ENCODE results near the gene MED16.

The MED16 gene

DNA sequence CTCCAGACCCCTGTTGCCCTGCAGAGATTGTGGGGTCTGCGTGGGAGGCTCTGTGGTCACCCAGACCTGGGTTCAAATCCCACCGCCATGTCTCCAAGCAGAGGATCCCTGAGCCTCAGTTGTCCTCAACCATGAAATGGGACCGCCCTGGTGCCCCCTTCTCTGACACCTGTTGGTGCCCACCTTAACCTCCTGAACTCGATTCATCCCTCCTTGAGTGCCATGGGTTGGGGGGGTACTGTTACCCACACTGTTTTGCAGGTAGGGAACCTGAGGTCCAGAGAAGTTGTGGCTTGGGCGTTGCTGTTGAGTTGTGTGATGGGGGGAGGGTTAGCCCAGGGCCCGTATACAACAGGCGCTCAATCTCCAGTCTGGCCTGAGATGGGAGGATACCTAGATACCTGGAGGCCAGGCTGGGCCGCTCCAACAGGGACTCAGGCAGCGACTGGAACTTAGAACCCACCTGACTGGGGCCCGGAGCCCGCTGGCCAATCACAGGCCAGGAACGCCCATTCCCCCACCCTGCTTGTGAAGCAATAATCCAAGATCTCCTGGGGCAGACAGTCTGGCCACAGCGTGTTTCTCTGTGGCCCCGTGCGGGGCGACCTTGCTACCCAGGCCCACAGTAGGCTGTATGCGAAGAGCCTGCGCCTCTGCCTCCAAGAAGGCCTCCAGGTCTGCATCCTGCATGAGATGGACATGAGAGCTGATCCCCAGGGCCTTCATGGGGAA is 35.6 kb upstream of the MED16 start:
- no peak for DNase-seq (ENCODE audit: low read depth in 2 of 2)

- DNase-seq (ENCODE audit: low read depth in 2 of 2), result no peak
These were observed 34.9 kb upstream of the MED16 start for GRCh38 chr19:927780-928401.

DNA sequence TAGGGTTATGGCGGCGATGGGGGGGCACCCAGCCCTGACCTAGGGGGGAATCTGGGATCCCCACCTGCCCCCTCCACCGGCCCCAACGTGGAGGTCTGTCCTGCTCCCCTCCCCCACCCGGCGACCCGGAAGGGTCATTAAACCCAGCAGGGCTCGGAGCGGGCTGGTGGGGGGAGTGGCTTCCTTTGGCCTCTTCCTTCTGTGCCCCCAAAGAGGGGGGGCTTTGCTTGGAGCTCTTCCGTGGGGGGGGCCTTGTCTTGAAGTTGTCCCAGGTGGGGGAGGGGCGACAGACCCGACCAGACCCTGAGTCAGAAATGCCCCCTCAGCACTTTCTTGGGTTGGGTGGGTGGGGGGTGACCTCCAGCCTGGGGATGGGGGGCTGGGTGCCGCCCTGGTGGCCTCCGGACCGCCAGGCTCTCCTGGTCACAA is 34.4 kb upstream of the MED16 start:
- DNase-seq (ENCODE audit: low read depth in 2 of 2), result no peak

DNA sequence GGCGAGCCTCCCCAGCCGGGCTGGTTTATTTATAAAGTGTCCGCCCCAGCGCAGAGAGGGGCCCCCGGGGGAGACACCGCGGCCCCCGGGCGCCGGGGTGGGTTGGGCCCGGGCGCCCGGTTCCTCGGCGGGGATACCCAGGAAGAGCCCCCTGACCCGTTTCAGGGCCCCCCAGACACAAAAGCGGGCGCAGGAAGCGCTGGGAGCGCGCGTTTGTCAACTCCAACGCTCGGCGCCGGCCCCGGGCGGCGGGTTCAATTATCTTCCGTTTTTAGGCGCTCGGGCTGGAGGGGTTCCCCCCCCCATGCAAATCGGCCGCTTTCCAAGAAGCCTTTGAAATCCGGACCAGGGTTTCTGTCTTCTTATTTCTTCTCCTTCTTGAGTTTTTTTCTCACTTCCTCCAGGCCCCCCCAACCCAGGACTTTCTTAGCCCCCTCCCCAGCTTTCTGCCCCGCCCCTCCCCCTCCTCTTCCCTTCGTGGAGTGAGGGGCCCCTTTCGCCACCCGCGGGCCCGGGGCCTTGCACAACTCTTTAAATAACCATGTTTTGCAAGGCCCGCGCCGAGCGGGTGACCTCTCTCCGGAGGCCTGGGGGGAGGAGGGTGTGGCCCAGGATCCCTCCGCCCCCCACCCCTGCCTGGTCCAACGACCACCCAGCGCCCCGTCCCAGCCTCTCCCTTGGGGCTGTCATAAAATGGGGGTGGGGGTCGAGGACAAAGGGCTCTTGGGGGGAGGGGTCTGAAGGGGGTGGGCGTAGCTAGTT is 33.8 kb upstream of the MED16 start:
- DNase-seq (ENCODE audit: low read depth in 2 of 2), result no peak

DNA sequence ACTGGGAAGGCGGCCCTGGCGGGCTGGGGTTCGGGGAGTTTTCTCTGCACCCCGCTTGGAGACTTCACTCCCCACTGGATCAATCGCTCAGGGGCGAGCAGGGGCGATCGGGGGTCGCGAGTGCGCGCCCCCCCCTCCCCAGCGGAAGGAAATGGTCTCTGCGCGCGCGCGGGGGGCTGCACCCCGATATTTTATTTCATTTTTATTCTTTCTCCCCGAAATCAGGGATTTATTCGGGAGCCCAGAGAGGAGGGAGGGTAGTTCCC is 33.3 kb upstream of the MED16 start:
- DNase-seq (ENCODE audit: low read depth in 2 of 2), result no peak

- DNase-seq (ENCODE audit: low read depth in 2 of 2), result peak in 1 of 2 donors; percentile 66
These were observed 32.7 kb upstream of the MED16 start, which contains the start of gene ARID3A for GRCh38 chr19:925526-926322. ARID3A (plus strand) TSS chr19:926035; CDS start chr19:929529, 3,494 bp downstream.

DNA sequence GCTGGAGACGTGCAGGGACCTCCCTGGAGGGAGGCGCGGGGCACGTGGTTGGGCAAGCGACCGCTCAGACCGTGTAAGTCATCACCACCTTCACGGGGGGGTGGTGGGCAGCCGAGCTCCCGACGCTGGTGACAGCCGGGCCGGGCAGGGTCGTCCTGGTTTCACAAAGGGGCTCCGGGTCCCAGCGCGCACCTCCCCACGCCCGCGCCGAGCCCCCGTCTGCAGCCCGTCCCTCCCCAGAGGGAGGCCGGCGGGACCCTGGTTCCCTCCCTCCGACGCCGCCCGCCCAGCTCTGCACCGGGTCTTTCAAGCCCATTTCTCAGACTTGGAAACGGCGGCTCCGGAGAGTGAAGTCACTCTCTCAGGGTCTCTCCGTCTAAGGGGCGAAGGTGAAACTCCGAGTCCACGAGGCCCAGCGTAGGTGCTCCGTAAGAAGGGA is 32.1 kb upstream of the MED16 start:
- peak in 1 of 2 donors; percentile 47 for DNase-seq (ENCODE audit: low read depth in 2 of 2)

DNA sequence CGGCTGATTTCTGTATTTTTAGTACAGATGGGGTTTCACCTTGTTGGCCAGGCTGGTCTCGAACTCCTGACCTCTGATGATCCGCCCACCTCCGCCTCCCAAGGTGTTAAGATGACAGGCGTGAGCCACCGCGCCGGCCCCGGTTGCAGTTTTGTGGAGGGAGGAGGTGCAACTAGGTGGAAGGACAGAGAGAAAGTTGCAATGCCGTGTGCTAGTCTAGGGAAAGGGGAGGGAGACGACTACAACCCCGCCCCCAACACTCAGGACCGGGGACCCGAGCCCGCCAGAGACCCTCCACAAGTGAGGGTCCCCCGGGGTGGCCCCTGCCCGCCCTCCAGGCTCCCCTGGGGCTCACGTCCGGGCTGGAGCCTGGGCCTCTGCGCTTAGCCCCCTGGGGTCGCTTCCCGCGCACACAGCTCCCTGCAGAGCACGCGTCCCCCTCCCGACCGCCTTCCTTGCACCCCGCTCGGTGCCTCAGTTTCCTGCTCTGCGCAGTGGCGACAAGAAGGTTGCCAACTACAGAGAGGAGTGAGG is 31.6 kb upstream of the MED16 start:
- DNase-seq (ENCODE audit: low read depth in 2 of 2), result no peak

GRCh38 chr19:920051-920864 is 27.3 kb upstream of the MED16 start:
- no peak for DNase-seq (ENCODE audit: low read depth in 2 of 2)

DNA sequence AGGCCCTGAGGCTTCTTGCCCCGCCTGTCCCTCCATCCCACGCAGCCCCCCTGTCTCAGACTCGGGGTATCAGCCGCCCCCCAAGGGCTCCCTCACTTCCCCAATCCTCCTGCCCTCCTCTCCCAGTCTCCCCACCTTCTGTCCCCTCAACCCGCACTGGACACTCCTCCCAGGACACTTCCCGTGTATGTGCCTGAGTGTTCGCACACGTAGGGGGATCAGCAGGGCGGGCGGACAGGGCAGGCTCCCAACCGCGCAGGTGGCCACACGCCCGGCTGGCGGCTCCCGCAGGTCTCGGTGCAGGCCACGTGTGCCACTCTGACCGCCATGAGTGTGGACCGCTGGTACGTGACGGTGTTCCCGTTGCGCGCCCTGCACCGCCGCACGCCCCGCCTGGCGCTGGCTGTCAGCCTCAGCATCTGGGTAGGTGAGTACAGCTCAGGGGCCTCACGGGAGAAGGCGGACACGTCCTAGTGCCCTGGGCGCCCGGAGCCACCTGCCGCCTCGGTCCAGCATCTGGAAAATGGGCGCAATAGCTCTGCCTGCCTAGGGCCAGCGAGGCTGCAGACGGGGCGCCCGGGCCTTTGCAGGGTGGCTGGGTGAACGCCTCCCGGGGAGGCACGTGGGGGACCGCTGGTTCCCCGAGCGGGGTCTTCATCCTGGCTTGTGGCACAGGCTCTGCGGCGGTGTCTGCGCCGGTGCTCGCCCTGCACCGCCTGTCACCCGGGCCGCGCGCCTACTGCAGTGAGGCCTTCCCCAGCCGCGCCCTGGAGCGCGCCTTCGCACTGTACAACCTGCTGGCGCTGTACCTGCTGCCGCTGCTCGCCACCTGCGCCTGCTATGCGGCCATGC is 26.4 kb upstream of the MED16 start:
- DNase-seq (ENCODE audit: low read depth in 2 of 2), result no peak

DNA sequence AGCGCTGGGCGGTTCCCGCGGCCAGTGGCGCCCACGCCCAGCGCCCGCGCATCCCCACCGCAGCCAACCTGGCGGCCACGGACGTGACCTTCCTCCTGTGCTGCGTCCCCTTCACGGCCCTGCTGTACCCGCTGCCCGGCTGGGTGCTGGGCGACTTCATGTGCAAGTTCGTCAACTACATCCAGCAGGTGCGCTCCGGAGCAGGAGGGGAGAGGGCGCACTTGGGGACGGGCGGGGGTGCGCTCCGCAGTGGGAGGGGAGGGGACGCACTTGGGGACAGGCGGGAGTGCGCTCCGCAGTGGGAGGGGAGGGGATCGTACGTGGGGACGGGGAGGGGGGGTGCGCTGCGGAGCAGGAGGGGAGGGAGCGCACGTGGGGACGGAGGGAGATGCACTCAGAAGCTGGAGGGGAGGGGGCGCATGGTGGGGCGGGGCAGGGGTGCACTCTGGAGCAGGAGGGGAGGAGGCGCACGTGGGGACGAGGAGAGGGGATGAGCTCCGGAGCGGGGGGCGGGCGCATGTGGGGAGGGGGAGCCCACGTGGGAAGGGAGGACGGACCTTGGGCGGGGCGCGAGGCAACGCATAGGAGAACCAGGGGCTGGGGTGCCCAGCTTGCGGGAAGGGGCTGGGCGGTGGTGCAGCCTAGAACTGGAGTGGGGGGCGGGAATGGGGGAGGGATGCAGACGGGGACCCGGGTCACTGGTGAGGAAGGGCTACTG is 25.7 kb upstream of the MED16 start:
- no peak for DNase-seq (ENCODE audit: low read depth in 2 of 2)

DNA sequence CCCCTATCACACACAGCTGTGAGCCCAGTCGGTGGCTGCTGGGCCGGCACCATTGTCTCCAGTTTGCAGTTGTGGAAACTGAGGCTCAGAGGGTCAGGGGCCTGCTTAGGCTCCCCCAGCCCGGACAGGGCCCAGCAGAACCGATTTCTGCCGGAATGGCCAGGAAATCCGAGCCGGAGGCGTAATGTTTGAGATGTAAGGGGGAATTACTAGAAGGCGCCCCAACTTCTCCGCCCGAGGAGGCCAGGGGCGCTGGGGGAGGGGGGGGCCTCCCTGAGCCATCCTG is 25.1 kb upstream of the MED16 start:
- DNase-seq (ENCODE audit: low read depth in 2 of 2), result no peak

DNA sequence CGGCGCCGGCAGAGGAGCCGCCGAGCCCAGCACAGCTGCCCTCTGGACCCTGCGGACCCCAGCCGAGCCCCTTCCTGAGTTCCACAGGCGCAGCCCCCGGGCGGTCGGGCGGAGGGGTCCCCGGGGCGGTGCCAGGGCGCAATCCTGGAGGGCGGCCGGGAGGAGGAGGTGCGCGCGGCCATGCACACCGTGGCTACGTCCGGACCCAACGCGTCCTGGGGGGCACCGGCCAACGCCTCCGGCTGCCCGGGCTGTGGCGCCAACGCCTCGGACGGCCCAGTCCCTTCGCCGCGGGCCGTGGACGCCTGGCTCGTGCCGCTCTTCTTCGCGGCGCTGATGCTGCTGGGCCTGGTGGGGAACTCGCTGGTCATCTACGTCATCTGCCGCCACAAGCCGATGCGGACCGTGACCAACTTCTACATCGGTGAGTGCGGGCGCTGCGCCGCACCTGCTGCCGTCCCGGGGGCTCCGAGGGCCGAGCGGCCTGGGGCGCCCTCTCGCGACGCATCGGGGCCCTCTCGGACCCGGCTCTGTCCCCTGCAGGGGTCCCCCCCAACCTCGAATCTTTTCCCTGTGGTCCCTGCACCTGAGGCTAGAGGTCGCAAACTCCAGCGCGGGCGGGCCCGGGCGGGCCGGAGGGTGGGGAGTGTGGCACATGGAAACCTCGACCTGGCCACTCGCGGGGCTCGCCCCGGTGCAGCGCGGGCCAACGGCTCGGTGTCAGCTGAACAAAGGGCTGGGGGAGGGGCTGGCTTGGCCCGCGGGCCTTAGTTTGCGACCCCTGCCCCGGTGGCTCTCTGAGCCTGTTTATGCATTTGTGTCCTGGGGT is 24.6 kb upstream of the MED16 start, which contains the start of gene KISS1R:
TSS of gene KISS1R (plus strand) at position 11 of the 829 bp plus-strand sequence. CDS start at position 181, 170 bp downstream.
- DNase-seq (ENCODE audit: low read depth in 2 of 2), result no peak

- no peak for DNase-seq (ENCODE audit: low read depth in 2 of 2)
These were observed 23.8 kb upstream of the MED16 start for GRCh38 chr19:916645-917322.

DNA sequence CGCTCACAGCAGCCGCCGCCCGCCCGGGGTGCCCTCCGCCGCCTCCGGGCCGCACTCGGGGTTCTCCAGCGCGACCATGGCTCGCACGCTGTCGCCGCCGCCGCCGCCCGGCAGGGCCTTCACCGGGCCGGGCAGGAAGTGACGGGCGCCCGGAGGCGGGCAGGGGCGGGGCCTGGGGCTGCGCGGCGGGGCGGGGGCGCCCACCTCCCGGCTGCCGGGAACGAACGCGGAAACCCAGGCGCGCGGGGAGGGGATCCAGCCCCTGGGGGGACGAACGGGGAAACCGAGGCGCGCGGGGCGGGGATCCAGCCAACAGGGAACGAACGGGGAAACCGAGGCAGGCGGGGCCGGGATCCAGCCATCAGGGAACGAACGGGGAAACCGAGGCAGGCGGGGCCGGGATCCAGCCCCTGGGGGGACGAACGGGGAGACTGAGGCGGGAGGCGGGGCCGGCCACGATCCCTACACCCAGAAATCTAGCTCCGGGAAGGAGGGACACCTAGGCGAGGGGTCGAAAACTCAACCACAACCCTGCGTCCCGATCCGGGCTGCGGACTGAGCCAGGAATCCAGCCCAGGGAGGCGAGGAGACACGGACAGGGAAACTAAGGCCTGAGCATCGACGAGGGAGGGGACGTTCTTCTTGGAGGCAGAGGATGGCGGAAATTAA is 20.2 kb upstream of the MED16 start, which contains the start of gene R3HDM4:
TSS of gene R3HDM4 (minus strand) at position 140 of the 669 bp plus-strand sequence. CDS start at position 78, 62 bp downstream.
- DNase-seq (ENCODE audit: low read depth in 2 of 2), result peak; percentile 64 to 73

DNA sequence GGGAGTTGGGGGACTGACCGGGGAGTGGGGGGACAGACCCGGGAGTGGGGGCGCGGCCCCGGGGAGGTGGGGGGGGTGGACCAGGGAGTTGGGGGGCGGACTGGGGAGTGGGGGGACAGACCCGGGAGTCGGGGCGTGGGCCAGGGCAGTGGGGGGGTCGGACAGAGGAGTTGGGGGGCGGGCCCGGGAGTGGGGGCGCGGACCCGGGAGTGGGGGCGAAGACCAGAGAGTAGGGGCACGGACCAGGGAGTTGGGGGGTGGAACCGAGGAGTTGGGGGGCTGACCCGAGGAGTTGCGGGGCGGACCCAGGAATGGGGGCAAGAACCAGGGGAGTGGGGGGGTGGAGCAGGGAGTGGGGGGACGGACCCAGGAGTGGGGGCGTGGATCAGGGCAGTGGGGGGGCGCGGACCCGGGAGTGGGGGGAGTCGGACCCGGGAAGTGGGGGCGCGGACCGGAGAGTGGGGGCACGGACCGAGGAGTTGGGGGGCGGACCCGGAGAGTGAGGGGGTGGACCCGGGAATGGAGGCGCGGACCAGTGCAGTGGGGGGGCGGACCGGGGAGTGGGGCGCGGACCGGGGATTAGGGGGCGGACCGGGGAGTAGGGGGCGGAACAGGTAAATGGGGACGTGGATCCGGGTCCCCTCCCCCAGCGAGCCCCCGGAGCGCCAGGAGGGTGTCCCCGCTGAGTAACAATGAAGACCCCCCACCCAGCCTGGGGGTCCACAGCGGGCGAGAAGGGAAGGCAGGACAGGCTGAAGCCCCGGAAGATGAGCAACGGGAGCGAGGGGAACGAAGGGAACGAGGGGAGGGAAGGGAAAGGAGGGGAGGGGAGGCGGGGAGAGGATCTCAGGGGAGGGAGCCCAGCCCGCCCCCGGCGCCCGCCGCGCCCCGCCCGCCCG is 19.4 kb upstream of the MED16 start:
- DNase-seq (ENCODE audit: low read depth in 2 of 2), result no peak
